ENCODE data around the gene CABLES2. TPM values are rescaled to one million over a fixed set of nuclear protein-coding genes. Genes with fewer than 3 reads are reported as not detected.
A peak's percentile ranks its signal among the peaks of the same experiment; 100 is the strongest.

Gene CABLES2, protein sequence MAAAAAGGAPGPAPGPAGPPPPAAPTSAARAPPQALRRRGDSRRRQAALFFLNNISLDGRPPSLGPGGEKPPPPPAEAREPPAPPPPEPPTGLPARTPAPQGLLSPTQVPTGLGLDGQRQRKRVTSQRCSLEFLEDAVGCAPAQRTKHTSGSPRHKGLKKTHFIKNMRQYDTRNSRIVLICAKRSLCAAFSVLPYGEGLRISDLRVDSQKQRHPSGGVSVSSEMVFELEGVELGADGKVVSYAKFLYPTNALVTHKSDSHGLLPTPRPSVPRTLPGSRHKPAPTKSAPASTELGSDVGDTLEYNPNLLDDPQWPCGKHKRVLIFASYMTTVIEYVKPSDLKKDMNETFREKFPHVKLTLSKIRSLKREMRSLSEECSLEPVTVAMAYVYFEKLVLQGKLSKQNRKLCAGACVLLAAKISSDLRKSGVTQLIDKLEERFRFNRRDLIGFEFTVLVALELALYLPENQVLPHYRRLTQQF
- 0.96 TPM for total RNA-seq (ENCODE audit: insufficient read depth, low replicate concordance)

DNA sequence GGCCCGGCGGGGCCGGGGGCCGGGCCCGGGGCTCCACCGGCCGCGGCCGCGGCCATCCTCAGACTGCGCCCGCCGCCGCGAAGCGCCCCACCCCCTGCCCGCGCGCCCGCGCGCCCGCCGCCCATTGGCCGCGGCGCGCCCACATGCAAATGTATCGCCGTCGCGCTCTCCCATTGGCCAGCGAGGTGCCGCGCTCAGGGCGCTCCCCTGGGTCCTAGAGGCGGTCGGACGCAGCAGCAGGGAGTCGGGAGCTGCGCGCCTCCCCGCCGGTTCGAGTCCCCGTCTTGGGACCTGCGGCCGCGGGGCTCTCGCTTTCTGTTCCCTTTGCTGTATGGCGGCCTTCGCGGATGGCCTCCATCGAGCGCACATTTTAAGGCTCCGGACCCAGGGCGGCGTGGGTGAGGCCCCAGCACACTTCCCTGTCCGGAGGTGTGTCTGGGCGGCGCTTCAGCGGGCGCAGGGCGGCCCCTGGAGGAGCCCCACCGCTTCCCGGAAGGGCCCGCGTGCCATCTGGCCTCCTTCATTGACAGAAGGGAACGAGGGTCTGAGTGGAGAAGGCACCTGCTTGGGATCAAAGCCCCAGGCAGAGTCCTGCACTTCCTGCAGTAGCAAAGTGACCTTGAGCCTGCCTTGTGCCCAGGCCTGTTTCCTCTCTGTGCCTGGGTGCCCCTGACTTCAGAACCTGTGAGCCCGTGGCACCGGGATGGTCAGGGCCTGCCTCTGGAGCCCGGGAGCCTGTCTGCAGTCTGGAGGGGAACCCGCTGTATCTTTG is at the start of gene CABLES2:
Gene CABLES2 (minus strand): TSS at position 65 of the 772 bp plus-strand sequence. CDS start 9 bp downstream, at position 56.
- peak; percentile 96 for DNase-seq (ENCODE audit: low spot score)

- DNase-seq (ENCODE audit: low spot score) = no peak
Observed at GRCh38 chr20:62455929-62456328, 48.8 kb upstream of the CABLES2 start.

GRCh38 chr20:62454904-62455636 is 48.0 kb upstream of the CABLES2 start:
- DNase-seq (ENCODE audit: low spot score) = peak; percentile 58

DNA sequence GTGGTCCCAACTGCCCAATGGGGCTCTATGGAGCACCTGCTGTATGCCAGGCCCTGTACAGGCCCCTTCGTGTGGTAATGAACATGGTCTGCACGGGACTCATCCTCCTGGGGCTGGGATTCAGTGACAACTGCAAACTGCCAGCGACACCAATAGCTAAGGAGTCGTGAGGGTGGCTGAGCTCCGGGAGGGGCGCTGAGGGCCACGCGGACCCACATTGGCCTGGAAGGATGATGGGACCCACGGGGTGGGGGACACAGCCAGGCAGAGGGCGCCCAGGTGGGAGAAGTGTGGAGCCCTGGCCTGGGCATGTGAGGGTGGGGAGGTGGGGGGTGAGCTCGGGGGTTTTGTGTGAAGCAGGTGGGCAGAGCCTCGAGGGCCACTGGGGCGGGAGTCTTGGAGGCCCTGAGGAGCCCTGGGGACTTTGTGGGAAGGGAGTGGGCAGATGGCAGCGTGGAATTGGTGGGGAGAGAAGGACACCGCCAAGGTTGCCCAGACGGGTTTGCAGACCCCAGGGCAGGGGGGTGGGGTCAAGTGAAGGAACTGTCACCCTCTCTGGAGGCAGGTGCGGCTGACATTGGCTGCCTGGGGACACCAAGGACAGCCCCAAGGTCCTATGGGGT is 46.2 kb upstream of the CABLES2 start:
- no peak for DNase-seq (ENCODE audit: low spot score)

- no peak for DNase-seq (ENCODE audit: low spot score)
Observed at GRCh38 chr20:62452475-62453095, 45.5 kb upstream of the CABLES2 start.

GRCh38 chr20:62451970-62452369 is 44.9 kb upstream of the CABLES2 start:
- no peak for DNase-seq (ENCODE audit: low spot score)

DNA sequence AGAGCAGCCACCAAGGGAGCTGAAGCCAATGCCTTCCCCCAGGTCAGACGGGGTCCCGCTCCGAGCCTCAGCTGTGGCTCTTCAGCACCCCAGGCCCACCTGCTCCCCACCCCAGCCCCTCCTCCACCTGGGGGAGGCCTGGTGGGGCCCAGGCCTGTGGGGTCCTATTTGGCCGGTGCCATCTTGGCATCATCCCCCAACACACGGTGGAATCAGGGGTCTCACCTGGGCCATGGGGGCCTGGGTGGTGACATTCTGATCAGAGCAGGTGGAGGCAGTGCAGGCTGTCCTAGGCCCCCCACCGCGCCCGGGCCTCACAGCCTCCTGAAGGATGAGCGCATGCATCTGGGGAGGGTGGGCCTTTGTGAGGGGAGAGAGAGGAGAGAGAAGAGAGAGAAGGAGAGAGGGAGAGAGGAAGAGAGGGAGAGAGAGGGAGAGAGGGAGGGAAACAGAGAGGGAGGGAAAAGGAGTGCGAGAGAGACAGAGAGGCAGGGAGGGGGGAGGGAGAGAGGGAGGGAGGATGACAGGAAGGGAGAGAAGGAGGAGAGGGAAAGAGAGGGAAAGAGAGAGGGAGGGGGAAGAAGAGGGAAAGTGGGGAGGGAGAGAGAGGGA is 44.2 kb upstream of the CABLES2 start:
- no peak for DNase-seq (ENCODE audit: low spot score)

DNA sequence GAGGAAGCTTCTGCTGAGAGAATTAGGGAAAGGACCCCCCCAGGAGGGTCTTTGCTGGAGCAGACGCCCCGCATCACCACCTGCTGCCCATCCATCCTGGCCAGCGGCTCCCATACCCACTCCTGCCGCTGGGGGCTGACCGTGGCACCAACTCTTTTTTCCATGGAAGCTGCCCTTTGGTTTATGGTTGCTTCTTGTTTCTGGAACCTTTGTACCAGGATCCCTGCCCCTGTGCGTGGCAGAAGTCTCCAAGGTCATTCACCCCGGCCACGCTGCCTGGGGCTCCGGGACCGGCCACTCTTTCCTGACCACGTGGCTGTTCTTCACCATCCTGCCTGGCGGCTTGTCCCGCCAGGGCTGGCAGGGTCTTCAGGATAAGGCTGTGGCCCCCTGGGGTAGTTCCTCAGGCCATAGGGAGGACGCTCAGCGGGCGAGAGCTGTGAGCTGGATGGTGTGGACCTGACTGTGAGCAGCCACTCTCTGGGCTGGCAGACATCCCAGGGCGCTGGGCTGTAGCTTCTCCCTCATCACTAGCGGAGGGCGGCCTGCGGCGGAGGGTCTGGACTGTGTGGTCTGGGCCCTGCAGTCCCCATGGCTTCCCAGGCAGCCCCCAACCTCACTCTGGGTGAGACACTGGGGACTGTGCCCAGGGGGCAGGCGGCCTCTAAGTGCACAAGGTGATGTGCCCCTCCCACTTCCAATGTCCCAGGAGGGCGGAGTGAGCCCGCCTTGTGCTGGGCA is 43.0 kb upstream of the CABLES2 start:
- peak; percentile 41 for DNase-seq (ENCODE audit: low spot score)

- no peak for DNase-seq (ENCODE audit: low spot score)
Observed at GRCh38 chr20:62448788-62449187, 41.7 kb upstream of the CABLES2 start.

GRCh38 chr20:62448038-62448437 is 41.0 kb upstream of the CABLES2 start:
- no peak for DNase-seq (ENCODE audit: low spot score)

GRCh38 chr20:62446888-62447869 is 40.1 kb upstream of the CABLES2 start:
- no peak for DNase-seq (ENCODE audit: low spot score)

DNA sequence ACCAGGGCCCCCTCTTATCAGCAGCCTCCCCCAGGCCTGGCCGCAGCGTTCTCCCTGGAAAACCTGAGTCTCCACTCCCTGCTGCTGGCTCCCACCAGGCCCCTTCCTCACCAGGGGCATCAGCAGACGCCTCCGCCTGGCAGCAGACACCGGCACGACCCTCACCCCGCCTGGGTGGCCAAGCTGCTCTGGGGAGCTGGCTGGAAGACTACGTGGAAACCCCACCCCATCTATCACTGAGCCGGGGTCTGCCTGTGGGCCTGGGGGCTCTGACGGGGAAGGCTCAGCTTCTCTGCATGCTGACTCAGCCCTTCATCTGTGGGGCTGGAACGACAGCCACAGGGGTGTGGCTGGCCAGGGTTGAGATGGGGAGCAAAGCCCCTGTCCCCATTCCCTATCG is 39.4 kb upstream of the CABLES2 start:
- DNase-seq (ENCODE audit: low spot score) = peak; percentile 28

DNA sequence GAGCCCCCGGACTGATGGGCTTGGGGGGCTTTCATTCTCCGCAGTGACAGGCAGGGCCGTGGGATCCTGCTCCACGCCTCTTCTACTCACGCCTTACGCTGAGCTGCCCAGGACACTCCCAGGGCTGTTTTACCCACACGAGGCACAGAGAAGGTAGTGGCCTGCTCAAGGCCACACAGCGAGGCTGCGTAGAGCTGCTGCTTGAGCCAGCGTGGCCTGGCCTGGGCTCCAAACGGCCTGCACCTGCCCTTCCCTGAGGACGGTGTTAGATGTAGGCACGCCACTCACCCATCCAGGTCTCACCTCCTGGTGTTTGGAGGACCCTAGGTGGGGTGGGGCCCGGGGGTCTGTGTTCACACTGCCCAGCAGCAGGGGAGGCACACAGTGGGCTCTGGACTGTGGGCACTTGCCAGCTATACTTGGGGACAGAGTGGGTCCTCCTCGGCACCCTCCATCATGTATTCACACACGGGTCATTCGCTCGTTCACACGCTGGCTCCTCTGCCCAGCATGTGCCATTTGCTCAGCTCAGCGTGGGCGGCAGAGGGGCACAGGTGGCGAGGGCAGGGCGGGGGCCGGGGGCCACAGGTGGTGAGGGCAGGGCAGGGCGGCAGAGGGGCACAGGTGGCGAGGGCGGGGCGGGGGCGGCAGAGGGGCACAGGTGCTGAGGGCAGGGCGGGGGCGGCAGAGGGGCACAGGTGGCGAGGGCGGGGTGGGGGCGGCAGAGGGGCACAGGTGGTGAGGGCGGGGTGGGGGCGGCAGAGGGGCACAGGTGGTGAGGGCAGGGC is 38.7 kb upstream of the CABLES2 start:
- DNase-seq (ENCODE audit: low spot score) = no peak

GRCh38 chr20:62444286-62444685 is 37.2 kb upstream of the CABLES2 start:
- no peak for DNase-seq (ENCODE audit: low spot score)

- DNase-seq (ENCODE audit: low spot score) = no peak
Observed at GRCh38 chr20:62441987-62442539, 35.0 kb upstream of the CABLES2 start.

DNA sequence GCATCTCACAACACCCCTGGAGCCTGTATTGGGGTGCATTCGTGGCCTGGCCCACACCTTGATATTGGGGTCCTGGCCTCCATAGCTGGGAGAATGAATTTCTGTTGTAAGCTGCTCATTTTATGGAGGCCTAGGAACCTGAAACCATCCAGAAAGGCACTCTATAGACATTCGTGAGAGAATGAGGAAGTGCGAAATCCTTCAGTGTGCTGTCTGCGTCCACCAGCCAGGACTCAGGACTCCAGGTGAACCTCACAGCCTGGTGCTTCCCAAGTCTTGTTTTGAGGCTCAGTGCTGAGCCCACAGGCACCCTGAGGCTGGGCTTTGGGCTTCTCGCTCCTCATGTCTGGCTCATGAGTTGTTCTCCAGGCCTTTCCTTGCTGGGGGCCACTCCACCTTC is 32.1 kb upstream of the CABLES2 start:
- no peak for DNase-seq (ENCODE audit: low spot score)

GRCh38 chr20:62437927-62438326 is 30.8 kb upstream of the CABLES2 start:
- DNase-seq (ENCODE audit: low spot score) = no peak

Data from umbilical cord (tissue), 2 donors.